Neuron (in vitro differentiated cells): Measurements from ENCODE around the gene CTPS1.

ENCODE experiments used
- H2AFZ ChIP-seq: one replicate; pipeline ENCODE4 v1.6.1; 2013; ENCODE audit warnings: low read depth, mild to moderate bottlenecking, inconsistent platforms, low read length, moderate library complexity
- H3K27me3 ChIP-seq: one replicate; pipeline ENCODE4 v1.6.1; 2013; ENCODE audit warnings: low read length; ENCODE audit not compliant: insufficient read depth
- H3K36me3 ChIP-seq: one replicate; pipeline ENCODE4 v1.6.1; 2013; ENCODE audit warnings: low read length; ENCODE audit not compliant: insufficient read depth
- H3K4me1 ChIP-seq: one replicate; pipeline ENCODE4 v1.6.1; 2013; ENCODE audit warnings: low read length; ENCODE audit not compliant: insufficient read depth
- H3K4me3 ChIP-seq: 2 replicates; pipeline ENCODE4 v1.5.1; 2013; ENCODE audit warnings: mild to moderate bottlenecking, low read length, moderate library complexity
- H3K9me3 ChIP-seq: one replicate; pipeline ENCODE4 v1.6.1; 2013; ENCODE audit warnings: low read length

Gene CTPS1

DNA sequence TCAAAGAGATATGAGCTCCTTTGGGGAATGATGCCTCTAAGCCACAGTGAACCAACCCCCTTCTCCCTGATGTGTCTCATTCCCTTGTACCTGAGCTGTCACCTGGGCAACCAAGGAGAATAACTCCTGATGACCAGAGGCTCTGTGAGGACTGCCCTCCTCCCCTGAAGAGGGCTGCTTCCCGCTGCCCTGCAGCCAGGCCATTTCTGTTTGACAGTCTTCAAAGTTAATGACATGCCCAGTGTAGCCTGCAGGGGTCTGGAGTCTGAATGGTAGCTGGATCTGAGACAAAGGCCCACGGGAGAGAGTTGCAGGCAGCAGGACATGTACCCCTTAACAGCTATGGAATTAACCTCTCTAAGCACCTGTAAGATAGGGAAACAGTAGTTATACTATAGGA, 45.5 kb downstream of the CTPS1 start:
- Histone ChIP-seq H3K4me3 (no peak overlapping the region), H2AFZ (no peak overlapping the region), H3K36me3 (peaks cover 23% of the 10 kb centered on the region), H3K9me3 (no peaks in the 10 kb centered on the region), H3K27me3 (no peaks in the 10 kb centered on the region), H3K4me1 (peaks cover 6% of the 10 kb centered on the region)

DNA sequence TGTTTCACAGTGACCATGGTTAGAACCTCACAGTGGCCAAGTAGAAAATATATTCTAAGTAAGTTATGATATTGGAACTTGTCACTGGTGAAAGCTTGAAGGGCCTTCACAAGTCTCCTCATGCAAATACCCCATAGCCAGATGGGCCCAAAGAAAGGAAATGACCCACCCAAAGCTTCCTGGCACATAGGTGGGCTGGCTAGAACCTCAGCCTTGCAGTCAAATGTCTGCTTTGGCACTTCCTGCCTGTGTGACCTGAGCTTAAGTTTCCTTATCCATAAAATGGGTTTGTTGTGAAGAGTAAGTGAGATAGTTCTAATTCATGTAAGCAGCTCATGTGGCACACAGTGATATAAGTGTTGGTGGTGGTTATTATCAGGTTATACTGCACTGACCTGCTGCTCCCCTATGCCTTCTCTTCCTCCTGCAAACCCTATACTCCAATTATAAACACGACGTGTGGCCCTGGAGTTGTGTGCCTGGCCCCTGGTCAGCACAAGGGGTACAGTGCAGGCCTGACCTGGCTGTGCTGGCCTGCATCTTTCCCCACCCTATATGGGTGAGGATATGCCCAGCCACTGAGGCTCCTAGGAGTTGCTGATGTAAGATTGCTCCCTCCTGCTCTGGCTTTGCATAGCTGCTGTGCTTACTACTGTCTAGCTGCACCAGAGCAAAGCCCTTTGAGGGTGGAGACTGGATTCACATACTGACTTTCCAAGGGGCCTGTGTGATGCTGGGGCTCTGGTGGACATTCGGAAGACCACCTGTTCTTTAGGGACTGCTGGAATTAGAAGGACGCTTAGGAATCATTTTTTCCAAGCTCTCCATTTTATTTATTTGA, 46.7 kb downstream of the CTPS1 start:
- no peak overlapping the region for H3K4me3 ChIP-seq
- no peak overlapping the region for H2AFZ ChIP-seq
- no peaks in the 10 kb centered on the region for H3K27me3 ChIP-seq
- no peaks in the 10 kb centered on the region for H3K9me3 ChIP-seq
- H3K36me3 ChIP-seq = peaks cover 30% of the 10 kb centered on the region
- H3K4me1 ChIP-seq = peaks cover 6% of the 10 kb centered on the region

DNA sequence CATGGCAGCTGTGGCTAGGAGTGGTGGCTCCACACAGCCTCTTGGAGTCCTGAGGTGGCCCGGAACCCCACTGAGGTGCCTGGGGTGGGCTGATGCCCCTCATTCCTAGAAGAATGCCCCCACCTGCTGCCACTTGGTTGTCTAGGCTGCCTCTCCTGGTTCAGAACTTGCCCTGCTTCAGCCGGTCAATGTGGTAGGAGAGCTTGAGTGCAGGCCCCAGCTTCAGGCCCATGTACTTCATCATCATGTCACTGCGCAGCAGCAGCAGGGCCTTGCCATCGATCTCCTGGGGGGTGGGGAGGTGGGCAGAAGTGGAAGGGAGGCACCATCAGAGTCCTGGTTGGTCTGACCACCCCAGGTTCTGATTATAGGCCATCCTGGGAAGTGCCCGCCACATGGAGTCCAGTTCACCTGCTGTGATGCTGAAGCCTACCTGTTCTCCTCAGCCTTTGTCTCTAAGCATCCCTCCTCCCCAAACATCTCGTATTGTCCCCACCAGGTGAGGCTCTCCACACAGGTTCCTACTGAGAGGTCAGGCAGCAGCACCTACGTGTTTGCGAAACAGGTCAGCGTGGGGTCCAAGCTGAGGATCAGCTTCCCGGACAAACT, 48.6 kb downstream of the CTPS1 start:
- peaks cover 6% of the 10 kb centered on the region for H3K4me1 ChIP-seq
- H3K36me3 ChIP-seq = peaks cover 38% of the 10 kb centered on the region
- no peak overlapping the region for H3K4me3 ChIP-seq
- no peak overlapping the region for H2AFZ ChIP-seq
- H3K27me3 ChIP-seq = no peaks in the 10 kb centered on the region
- H3K9me3 ChIP-seq = no peaks in the 10 kb centered on the region

DNA sequence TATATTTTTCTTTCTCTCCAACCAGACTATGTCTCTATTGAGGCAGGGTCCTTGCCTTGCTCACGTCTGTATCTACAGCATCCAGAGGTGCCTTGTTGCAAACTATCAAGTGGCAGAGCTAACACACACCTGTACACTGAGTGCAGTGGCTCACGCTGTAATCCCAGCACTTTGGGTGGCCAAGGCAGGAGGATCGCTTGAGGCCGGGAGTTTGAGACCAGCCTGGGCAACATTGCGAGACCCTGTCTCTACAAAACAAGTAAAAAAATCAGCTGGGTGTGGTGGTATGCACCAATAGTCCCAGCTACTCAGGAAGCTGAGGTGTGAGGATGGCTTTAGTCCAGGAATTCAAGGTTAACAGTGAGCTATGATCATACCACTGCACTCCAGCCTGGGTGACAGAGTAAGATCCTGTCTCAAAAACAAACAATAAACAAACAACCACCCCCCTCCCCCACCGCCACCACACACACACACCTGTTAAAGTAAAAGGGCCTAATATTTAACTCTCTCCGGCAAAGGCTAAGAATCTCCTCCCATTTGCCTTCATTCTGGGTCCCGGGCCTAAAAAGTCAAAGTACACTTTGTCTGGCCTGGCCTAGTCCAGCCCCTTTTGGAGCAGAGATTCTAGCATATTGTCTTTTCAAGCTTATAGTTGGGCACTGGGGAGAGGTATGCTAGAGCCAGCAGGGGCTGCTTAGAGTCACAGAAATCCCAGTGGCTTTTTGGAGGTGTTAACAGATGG, 51.5 kb downstream of the CTPS1 start:
- no peaks in the 10 kb centered on the region for H3K27me3 ChIP-seq
- no peak overlapping the region for H2AFZ ChIP-seq
- H3K4me3 ChIP-seq = no peak overlapping the region
- H3K9me3 ChIP-seq = no peaks in the 10 kb centered on the region
- H3K36me3 ChIP-seq = peaks cover 61% of the 10 kb centered on the region
- H3K4me1 ChIP-seq = no peaks in the 10 kb centered on the region

DNA sequence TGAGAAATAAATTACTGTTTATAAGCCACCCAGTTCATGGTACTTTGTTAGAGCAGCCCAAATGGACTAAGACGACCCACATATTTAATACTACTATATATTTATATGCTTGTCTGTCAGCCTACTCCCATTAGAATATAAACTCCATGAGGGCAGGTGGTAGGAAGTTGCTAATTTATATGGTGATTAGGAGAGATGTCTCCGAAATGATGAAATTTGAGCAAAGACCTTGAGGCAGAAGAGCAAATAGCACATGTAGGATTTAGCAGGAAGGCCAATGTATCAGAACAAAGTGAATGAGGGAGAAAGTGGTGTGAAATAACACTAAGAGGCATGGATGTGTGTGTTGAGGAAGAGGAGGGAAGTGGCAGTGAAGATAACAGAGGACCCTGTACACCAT, 52.7 kb downstream of the CTPS1 start:
- Histone ChIP-seq H2AFZ (no peak overlapping the region), H3K4me1 (no peaks in the 10 kb centered on the region), H3K9me3 (no peaks in the 10 kb centered on the region), H3K27me3 (no peaks in the 10 kb centered on the region), H3K36me3 (peaks cover 66% of the 10 kb centered on the region), H3K4me3 (no peak overlapping the region)

DNA sequence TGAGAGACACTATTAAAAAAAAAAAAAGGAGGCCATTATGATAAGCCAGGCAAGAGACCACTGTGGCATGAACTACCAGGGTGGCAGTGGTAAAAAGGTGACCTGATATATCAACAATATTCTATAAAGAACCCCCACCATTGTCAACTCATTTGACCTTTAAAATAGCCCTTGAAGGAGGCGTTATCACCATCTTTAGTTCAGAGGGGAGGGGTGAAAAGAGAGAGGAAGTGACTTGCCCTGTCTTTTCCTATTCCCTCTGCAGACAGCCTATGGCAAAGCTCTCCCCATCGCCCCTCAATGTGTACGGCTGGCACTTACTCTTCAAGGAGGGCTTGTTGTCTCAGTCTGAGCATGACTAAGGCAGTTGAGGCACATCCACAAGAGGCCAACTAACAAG, 53.8 kb downstream of the CTPS1 start:
- no peaks in the 10 kb centered on the region for H3K4me1 ChIP-seq

DNA sequence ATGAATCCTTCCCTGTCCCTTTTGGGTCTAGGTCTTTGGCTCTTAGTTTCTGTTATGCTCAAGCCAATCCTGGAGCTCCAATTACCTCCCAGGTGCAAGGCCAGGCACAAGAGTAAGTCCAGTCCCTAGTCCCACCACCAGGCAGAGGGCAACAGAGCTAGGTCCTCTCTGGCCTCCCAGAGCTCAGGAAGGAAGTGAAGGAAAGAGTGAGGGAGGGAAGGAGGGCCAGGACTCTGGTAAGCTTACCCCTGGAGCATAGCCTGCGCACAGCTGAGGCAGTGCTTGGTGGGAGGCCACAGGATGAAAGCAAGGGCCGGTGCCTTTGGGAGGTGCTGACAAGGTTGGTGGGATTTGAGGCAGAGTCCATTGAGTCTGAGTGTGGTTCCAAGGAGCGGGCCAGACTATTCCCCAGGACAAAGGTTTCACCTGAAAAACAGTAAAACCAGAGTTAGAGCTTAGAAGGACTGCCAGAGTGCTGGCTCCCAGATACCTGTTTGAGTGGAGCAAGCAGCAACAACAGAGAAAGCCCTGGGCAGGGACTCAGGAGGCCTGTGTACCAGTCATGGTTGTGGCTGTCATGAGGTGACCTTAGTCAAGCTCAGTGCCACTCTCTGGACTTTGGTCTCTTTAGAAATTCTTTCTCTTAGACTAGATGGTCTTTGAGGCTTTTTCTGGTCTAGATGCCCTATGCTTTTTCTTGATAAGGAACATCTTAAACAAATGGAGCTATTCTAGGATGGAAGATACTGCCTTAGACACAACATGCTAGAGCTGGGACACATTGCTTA, 57.8 kb downstream of the CTPS1 start:
- peaks cover 71% of the 10 kb centered on the region for H3K36me3 ChIP-seq

More for the DNA sequence above, 53.8 kb downstream of the CTPS1 start:
- Histone ChIP-seq H2AFZ (no peak overlapping the region), H3K27me3 (no peaks in the 10 kb centered on the region), H3K9me3 (no peaks in the 10 kb centered on the region), H3K4me3 (no peak overlapping the region), H3K36me3 (peaks cover 73% of the 10 kb centered on the region)

DNA sequence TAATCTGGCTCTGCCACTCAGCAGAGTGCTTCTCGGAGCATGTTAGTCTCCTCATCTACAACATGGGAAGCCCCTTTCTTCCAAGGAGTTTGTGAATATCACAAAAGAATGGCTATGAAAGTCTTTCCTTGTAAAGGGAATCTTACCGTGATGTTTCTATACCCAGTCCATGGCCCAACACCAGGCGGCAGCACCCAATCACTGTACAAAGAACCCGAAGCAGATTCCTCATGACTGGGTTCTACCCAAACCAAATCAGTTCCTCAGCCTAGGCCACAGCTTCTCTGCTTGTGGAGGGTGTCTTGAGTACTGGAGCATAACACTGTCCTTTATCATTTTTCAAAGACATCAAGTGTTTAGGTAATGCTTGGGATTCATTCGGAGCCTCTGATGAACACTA, 58.6 kb downstream of the CTPS1 start:
- Histone ChIP-seq H2AFZ (no peak overlapping the region), H3K4me1 (no peaks in the 10 kb centered on the region), H3K4me3 (no peak overlapping the region), H3K27me3 (no peaks in the 10 kb centered on the region), H3K36me3 (peaks cover 67% of the 10 kb centered on the region), H3K9me3 (no peaks in the 10 kb centered on the region)

More for the DNA sequence above, 57.8 kb downstream of the CTPS1 start:
- no peaks in the 10 kb centered on the region for H3K9me3 ChIP-seq
- H2AFZ ChIP-seq = no peak overlapping the region
- H3K27me3 ChIP-seq = no peaks in the 10 kb centered on the region
- H3K4me3 ChIP-seq = no peak overlapping the region
- H3K4me1 ChIP-seq = no peaks in the 10 kb centered on the region

DNA sequence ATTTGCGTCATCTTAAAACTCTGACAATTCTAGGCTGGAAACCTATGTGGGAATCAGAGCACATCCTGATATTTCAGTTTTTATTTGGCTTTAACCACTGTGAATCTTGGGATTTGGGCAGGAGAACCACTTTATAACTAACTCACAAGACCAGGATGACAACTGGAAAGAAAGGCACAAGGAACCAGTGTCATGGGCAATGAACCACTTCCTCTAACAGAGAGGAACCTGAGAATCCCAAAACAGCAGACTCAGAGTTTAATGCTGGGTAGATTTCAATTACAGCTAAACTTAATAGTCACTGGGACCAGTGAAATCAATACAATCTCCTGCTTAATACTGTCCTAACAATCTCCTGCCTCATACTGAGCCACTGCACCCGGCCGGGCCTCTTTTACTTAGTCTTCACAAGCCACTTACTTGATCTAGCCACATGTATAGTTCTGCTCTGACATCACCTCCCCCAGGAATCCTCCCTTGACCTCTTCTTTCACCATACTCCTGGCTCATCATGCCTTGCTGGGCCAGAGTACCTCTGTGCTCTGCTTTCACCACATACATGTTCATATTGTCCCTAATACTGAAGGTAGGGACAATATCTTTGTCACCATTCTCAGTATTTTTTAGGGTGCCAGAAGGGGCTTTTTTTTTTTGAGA, 62.2 kb downstream of the CTPS1 start:
- no peaks in the 10 kb centered on the region for H3K4me1 ChIP-seq
- H3K27me3 ChIP-seq = no peaks in the 10 kb centered on the region
- H3K4me3 ChIP-seq = no peak overlapping the region
- no peak overlapping the region for H2AFZ ChIP-seq
- H3K36me3 ChIP-seq = peaks cover 57% of the 10 kb centered on the region
- H3K9me3 ChIP-seq = no peaks in the 10 kb centered on the region

DNA sequence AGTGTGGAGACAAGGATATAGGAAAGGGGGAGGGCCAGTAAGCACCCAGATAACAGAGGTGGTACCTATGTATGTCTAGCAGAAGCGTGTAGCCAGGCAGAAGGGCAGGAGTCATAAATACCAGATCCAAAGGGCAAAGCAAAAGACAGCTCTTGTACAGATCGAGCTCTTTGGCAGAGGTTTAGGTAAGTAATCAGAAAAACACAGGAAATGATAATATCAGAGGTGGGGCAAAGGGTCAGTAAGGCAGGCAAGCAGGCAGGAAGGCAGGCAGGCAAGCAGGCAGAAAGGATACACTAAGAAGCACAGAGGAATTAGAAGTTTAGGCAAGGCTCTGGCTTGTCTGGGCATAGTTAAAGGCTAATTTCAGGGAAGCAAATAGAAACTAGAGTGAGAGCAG, 64.7 kb downstream of the CTPS1 start:
- no peaks in the 10 kb centered on the region for H3K4me1 ChIP-seq
- H3K36me3 ChIP-seq = peaks cover 53% of the 10 kb centered on the region
- H3K4me3 ChIP-seq = no peak overlapping the region
- no peaks in the 10 kb centered on the region for H3K27me3 ChIP-seq
- no peaks in the 10 kb centered on the region for H3K9me3 ChIP-seq
- no peak overlapping the region for H2AFZ ChIP-seq

DNA sequence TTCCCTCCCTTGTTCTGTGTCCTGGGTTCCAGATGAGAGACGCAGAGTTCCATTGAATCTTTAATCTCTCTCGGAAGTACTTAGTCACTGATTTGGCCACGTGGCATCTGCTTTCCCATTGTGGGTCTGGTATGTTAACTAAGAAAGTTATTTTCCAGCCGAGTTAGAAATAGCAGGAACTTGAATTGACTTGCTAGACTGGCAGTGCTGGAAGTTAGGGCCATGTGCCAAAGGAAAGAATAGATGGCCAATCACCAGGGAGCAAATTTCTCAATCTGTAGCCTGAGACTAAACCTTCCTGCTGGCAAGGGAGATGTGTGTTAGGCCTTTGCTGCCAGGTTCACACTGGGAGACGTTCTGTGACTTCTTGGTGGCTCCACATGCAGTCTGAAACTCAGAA, 66.2 kb downstream of the CTPS1 start:
- H3K4me1 ChIP-seq = no peaks in the 10 kb centered on the region
- H3K9me3 ChIP-seq = no peaks in the 10 kb centered on the region
- H3K4me3 ChIP-seq = no peak overlapping the region
- H2AFZ ChIP-seq = no peak overlapping the region
- no peaks in the 10 kb centered on the region for H3K27me3 ChIP-seq
- H3K36me3 ChIP-seq = peaks cover 51% of the 10 kb centered on the region

DNA sequence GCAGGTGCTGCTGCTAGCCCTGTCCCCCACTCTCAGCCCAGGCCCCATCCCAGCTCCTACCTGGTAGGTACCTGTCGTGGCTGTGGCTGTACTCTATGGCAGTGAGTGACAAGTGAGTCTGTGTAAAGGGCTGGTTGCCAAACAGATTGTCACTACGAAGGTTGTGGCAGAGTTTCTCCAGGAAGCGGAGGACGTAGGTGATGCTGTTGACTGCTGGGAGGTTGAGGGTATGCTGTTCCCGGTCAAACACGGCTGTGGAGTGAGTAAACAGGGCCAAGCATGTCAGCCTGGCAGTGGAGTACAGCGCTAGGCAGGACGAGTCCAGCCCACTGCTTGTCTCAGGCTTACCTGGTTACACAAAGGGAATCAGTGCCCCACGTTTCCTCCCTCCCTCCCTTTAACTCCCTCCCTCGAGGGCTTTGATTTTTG, 66.9 kb downstream of the CTPS1 start:
- Histone ChIP-seq H3K4me1 (no peaks in the 10 kb centered on the region), H3K36me3 (peaks cover 46% of the 10 kb centered on the region), H2AFZ (no peak overlapping the region), H3K27me3 (no peaks in the 10 kb centered on the region), H3K9me3 (no peaks in the 10 kb centered on the region), H3K4me3 (no peak overlapping the region)
